Neural progenitor cell (in vitro differentiated cells): ENCODE results near the gene MRPS15. TPM values are rescaled to one million over a fixed set of nuclear protein-coding genes. Genes with fewer than 3 reads are reported as not detected.

Experiments used
- DNase-seq: peaks from one replicate; pipeline ENCODE4 v3.0.0-alpha.2; 2016; ENCODE audit warnings: low spot score
- H2AFZ ChIP-seq: fragments of 200-600 bp; sonication (generic); replicated peaks from 2 replicates; pipeline ENCODE4 v1.6.1; 2016; ENCODE audit warnings: antibody characterized with exemption
- H3F3A ChIP-seq: fragments of 200-600 bp; sonication (generic); 2 replicates; pipeline ENCODE4 v1.6.1; 2016; ENCODE audit warnings: antibody characterized with exemption, low read depth
- H3K27ac ChIP-seq: fragments of 200-600 bp; sonication (generic); 2 replicates; pipeline ENCODE4 v1.5.1; 2016; ENCODE audit warnings: mild to moderate bottlenecking
- H3K27me3 ChIP-seq: fragments of 200-600 bp; sonication (generic); 2 replicates; pipeline ENCODE4 v1.6.1; 2016; ENCODE audit warnings: mild to moderate bottlenecking, moderate library complexity
- H3K36me3 ChIP-seq: fragments of 200-600 bp; sonication (generic); 2 replicates; pipeline ENCODE4 v1.5.1; 2016
- H3K4me1 ChIP-seq: fragments of 200-600 bp; sonication (generic); 2 replicates; pipeline ENCODE4 v1.6.1; 2016; ENCODE audit warnings: mixed run types
- H3K4me2 ChIP-seq: fragments of 200-600 bp; sonication (generic); 2 replicates; pipeline ENCODE4 v1.6.1; 2016
- H3K4me3 ChIP-seq: fragments of 200-600 bp; sonication (generic); 2 replicates; pipeline ENCODE4 v1.5.1; 2016
- H3K79me2 ChIP-seq: fragments of 200-600 bp; sonication (generic); 2 replicates; pipeline ENCODE4 v1.6.1; 2016; ENCODE audit warnings: low read depth
- H3K9ac ChIP-seq: fragments of 200-600 bp; sonication (generic); 2 replicates; pipeline ENCODE4 v1.6.1; 2016
- H3K9me3 ChIP-seq: fragments of 200-600 bp; sonication (generic); 2 replicates; pipeline ENCODE4 v1.5.1; 2016; ENCODE audit warnings: low read depth
- H4K20me1 ChIP-seq: fragments of 200-600 bp; sonication (generic); 2 replicates; pipeline ENCODE4 v1.6.1; 2016; ENCODE audit warnings: low read depth
- H3K27ac Mint-ChIP-seq: 3 replicates; pipeline ENCODE4 v1.8.0; 2021; ENCODE audit warnings: mixed read lengths
- H3K27me3 Mint-ChIP-seq: 2 replicates; pipeline ENCODE4 v1.8.0; 2022; ENCODE audit warnings: low read depth, mild to moderate bottlenecking, inconsistent platforms, moderate library complexity, mixed read lengths; ENCODE audit not compliant: insufficient read depth
- H3K36me3 Mint-ChIP-seq: 3 replicates; pipeline ENCODE4 v1.8.0; 2021; ENCODE audit warnings: mixed read lengths
- H3K4me1 Mint-ChIP-seq: 3 replicates; pipeline ENCODE4 v1.8.0; 2021; ENCODE audit warnings: mixed read lengths
- H3K4me3 Mint-ChIP-seq: 3 replicates; pipeline ENCODE4 v1.8.0; 2021; ENCODE audit warnings: mild to moderate bottlenecking, moderate library complexity, mixed read lengths
- H3K9me3 Mint-ChIP-seq: 3 replicates; pipeline ENCODE4 v1.8.0; 2020; ENCODE audit warnings: mixed read lengths
- EZH2 ChIP-seq: fragments of 200-600 bp; sonication (generic); IDR thresholded peaks from 2 replicates; pipeline ENCODE4 v1.6.1; 2017; ENCODE audit warnings: antibody characterized with exemption, mild to moderate bottlenecking, moderate library complexity
- EZH2phosphoT487 ChIP-seq: fragments of 200-600 bp; sonication (generic); IDR thresholded peaks from 2 replicates; pipeline ENCODE4 v1.6.1; 2017; ENCODE audit warnings: antibody characterized with exemption
- total RNA-seq: library from RNA; depleted of rRNA; stranded (reverse); fragments of >200 nt; gene quantifications from 2 replicates; pipeline ENCODE4 v1.2.3, GENCODE V29; 2015; ENCODE audit warnings: low replicate concordance
- TF ChIP-seq, protein P1 (sequence below): fragments of 200-600 bp; sonication (generic); IDR thresholded peaks from 2 replicates; pipeline ENCODE4 v1.5.1; 2017; ENCODE audit warnings: antibody characterized with exemption, mild to moderate bottlenecking

The MRPS15 gene
- total RNA-seq, 1 donor from 2014 or later, result 109 TPM

DNA sequence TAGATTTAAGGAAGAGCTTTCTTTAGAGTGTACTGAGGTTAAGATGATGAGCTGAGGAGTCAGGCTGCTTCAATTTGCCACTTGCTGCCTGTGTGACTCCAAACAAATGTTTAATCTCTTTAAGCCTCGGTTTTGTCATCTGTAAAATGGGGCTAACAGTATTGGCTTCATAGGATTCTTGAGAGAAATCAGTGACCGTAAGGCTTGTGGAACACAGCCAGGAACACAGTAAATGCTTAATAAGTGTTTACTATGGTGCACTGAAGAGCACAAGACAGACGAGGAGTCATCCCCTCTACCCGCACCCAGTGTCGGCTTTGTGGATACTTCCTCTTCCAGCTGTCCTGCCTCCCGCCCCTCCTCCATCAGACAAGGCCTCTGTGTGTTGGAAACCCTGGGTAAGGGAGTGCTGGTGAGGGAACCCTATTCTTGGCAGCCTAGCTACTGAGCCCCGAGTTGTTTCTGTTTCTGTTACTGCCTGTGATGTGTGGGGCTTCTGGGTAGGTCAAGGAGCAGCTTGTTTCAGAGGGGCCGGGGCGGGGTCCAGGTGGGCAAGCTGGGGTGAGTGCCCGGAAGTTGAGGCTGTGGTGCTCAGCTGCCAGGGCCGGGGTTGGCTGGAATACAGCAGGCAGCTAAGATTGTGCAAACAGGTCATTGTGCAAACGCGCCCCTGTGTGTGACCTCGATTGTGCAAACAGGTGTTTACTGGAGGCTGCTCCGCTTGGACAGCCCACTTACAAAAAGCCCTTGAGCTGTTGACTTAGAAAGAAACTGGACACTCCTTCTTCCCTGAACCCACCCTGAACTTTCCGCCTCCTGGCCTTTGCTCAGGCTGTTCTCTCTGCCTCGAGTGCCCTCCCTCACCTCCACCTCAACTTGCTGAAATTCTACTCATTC is 22.5 kb upstream of the MRPS15 start:
- Histone ChIP-seq H3K9me3 (no peaks in the 10 kb centered on the region), H2AFZ (no peak overlapping the region), H3K27ac (no peak overlapping the region), H3K27me3 (no peaks in the 10 kb centered on the region), H3K9ac (no peak overlapping the region), H3K79me2 (no peaks in the 10 kb centered on the region), H3K4me2 (no peak overlapping the region), H3F3A (peaks cover 7% of the 10 kb centered on the region), H3K4me3 (no peak overlapping the region), H3K4me1 (peaks cover 11% of the 10 kb centered on the region), H3K36me3 (no peaks in the 10 kb centered on the region), H4K20me1 (no peaks in the 10 kb centered on the region)
- H3K9me3 Mint-ChIP-seq, result no peaks in the 10 kb centered on the region
- DNase-seq, result no peak
- no peaks in the 10 kb centered on the region for H3K36me3 Mint-ChIP-seq
- TF ChIP-seq, protein P1, sequence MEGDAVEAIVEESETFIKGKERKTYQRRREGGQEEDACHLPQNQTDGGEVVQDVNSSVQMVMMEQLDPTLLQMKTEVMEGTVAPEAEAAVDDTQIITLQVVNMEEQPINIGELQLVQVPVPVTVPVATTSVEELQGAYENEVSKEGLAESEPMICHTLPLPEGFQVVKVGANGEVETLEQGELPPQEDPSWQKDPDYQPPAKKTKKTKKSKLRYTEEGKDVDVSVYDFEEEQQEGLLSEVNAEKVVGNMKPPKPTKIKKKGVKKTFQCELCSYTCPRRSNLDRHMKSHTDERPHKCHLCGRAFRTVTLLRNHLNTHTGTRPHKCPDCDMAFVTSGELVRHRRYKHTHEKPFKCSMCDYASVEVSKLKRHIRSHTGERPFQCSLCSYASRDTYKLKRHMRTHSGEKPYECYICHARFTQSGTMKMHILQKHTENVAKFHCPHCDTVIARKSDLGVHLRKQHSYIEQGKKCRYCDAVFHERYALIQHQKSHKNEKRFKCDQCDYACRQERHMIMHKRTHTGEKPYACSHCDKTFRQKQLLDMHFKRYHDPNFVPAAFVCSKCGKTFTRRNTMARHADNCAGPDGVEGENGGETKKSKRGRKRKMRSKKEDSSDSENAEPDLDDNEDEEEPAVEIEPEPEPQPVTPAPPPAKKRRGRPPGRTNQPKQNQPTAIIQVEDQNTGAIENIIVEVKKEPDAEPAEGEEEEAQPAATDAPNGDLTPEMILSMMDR, result no peak
- TF ChIP-seq EZH2phosphoT487, result no peak
- TF ChIP-seq EZH2, result no peak
- no peak overlapping the region for H3K4me3 Mint-ChIP-seq
- H3K4me1 Mint-ChIP-seq, result peaks cover 7% of the 10 kb centered on the region
- H3K27ac Mint-ChIP-seq, result peak overlapping the region; percentile 29
- peaks cover 2% of the 10 kb centered on the region for H3K27me3 Mint-ChIP-seq

DNA sequence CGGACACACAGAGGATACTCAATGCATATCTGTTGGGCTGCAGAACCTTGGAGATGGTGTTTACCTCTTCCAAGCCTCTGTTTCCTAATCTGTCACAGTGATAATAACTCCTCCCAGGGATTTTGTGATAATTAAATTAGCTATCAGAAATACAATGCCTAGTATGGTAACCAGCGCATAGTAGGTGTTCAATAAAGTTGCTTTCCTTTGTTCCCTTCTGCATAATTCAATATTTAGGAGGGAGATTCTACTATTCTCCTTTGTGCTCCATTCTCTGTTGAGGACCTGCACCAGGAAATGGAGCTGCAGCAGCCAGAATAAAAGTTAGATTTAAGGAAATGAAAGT is 21.9 kb upstream of the MRPS15 start:
- Mint-ChIP-seq H3K9me3 (no peaks in the 10 kb centered on the region), H3K36me3 (no peaks in the 10 kb centered on the region), H3K27me3 (peaks cover 2% of the 10 kb centered on the region), H3K4me1 (peaks cover 8% of the 10 kb centered on the region), H3K27ac (no peak overlapping the region), H3K4me3 (no peak overlapping the region)
- H3K4me3 ChIP-seq, result no peak overlapping the region
- no peak overlapping the region for H3K4me2 ChIP-seq
- H3K9ac ChIP-seq, result no peak overlapping the region
- no peaks in the 10 kb centered on the region for H4K20me1 ChIP-seq
- H2AFZ ChIP-seq, result no peak overlapping the region
- H3K27ac ChIP-seq, result no peak overlapping the region
- H3K9me3 ChIP-seq, result no peaks in the 10 kb centered on the region
- H3K79me2 ChIP-seq, result no peaks in the 10 kb centered on the region
- peaks cover 14% of the 10 kb centered on the region for H3K4me1 ChIP-seq
- H3K36me3 ChIP-seq, result no peaks in the 10 kb centered on the region
- TF ChIP-seq EZH2phosphoT487 (no peak), EZH2 (no peak)
- TF ChIP-seq, protein P1, result no peak
- no peaks in the 10 kb centered on the region for H3K27me3 ChIP-seq
- DNase-seq, result no peak
- peaks cover 7% of the 10 kb centered on the region for H3F3A ChIP-seq

DNA sequence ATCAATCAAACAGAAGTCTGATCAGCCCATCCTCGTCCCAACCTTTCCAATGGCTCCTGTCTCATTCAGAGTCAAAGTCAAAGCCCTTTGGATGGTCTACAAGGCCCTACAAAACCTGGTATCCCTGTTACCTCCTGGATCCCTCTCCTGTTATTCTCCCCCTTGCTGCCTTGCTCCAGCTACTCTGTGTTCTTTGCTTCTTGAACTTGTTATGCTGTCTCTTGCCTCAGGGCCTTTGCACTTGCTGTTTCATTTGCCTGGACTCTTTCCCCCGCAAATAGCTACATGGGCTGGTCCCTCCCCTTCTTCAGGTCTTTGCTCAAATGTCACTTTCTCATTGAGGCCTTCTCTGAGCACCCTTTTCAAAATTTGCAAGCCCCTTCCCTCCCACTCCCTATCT is 19.9 kb upstream of the MRPS15 start:
- Mint-ChIP-seq H3K4me3 (no peak overlapping the region), H3K4me1 (peaks cover 8% of the 10 kb centered on the region), H3K27me3 (no peaks in the 10 kb centered on the region), H3K27ac (no peak overlapping the region), H3K36me3 (no peaks in the 10 kb centered on the region), H3K9me3 (no peaks in the 10 kb centered on the region)
- Histone ChIP-seq H3K36me3 (no peaks in the 10 kb centered on the region), H2AFZ (no peak overlapping the region), H3K4me2 (no peak overlapping the region), H3K4me1 (peaks cover 14% of the 10 kb centered on the region), H3K79me2 (no peaks in the 10 kb centered on the region), H4K20me1 (no peaks in the 10 kb centered on the region), H3K9ac (no peak overlapping the region), H3K4me3 (no peak overlapping the region), H3F3A (peaks cover 7% of the 10 kb centered on the region), H3K27me3 (no peaks in the 10 kb centered on the region), H3K9me3 (no peaks in the 10 kb centered on the region), H3K27ac (no peak overlapping the region)
- TF ChIP-seq EZH2, result no peak
- TF ChIP-seq, protein P1, result no peak
- no peak for TF ChIP-seq EZH2phosphoT487
- DNase-seq, result no peak
